NCI-H2196 (cell line): ENCODE results near the gene GOLGA6A.

Experiments
- DNase-seq: peaks from one replicate; lab custom pipeline; 2025; ENCODE audit not compliant: unreplicated experiment; lab: John Stamatoyannopoulos, UW

The GOLGA6A gene

GRCh38 chr15:74038707-74039655 lies 43.4 kb downstream of the GOLGA6A start:
- DNase-seq, result no peak

- no peak for DNase-seq
These were observed 44.9 kb downstream of the GOLGA6A start for GRCh38 chr15:74037171-74038117.

GRCh38 chr15:74036271-74037170 lies 45.8 kb downstream of the GOLGA6A start:
- peak; percentile 28 for DNase-seq

GRCh38 chr15:74035121-74036017 lies 47.0 kb downstream of the GOLGA6A start:
- no peak for DNase-seq

GRCh38 chr15:74034206-74034755 lies 48.1 kb downstream of the GOLGA6A start:
- DNase-seq, result no peak

- no peak for DNase-seq
These were observed 49.5 kb downstream of the GOLGA6A start for GRCh38 chr15:74032606-74033561.

GRCh38 chr15:74032046-74032445 lies 50.3 kb downstream of the GOLGA6A start:
- no peak for DNase-seq

- no peak for DNase-seq
These were observed 53.7 kb downstream of the GOLGA6A start for GRCh38 chr15:74028646-74029045.

- DNase-seq, result no peak
These were observed 54.7 kb downstream of the GOLGA6A start for GRCh38 chr15:74027688-74028087.

GRCh38 chr15:74025436-74025835 lies 56.9 kb downstream of the GOLGA6A start:
- no peak for DNase-seq

- no peak for DNase-seq
These were observed 57.7 kb downstream of the GOLGA6A start for GRCh38 chr15:74024687-74025086.

- no peak for DNase-seq
These were observed 59.5 kb downstream of the GOLGA6A start for GRCh38 chr15:74022706-74023470.
